Endothelial cell of hepatic sinusoid (primary cell): ENCODE data around the gene EIF4B.

ENCODE experiments used
- in situ Hi-C: cut with HindIII; loops from 2 replicates; pipeline ENCODE4 v1.10.0; 2017; ENCODE audit warnings: low sequenced_read_pairs

Gene EIF4B

DNA sequence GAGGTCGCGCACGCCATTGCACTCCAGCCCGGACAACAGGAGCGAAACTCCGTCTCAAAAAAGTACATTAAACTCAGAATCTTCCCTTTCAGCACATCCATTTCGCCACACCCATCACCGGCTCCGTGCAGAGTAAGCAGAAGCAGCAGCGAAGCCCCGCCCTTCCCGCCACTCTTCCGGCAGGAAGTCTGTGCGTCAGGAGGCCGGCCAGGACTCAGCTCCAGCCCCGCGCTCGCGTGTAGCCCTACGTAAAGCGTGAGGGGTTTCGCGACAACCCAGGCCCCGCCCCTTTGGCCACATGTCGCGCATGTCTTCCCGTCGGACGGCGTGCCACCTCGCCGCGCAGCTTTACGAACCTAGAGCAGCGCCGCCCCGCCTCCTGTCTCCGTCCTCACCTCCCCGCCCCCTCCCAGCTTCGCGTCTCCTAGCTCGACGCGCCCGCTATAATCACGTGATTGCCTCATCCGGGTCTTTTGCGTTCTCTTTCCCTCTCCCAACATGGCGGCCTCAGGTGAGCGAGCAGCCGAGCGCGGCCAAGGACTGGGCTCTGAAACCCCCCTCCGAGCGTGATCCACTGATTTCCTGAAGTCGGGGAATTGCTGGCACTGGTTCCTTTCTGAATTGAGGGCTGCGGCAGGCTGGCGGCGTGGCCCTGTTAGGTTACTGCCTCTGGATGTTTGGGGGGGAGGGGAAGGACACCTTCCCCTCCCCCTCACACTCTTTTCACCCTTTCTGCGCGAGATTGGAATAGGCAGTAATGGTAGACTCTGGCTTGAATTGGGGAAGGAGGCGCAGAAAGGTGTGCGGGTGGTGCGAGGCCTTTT lies at the start of gene EIF4B:
Gene EIF4B, plus strand, starts transcription at position 471 of the 824 bp plus-strand sequence. Its CDS starts 28 bp downstream, at position 499.
- in situ Hi-C loops, result no loop called here

GRCh38 chr12:52956987-52957386 lies 49.3 kb upstream of the EIF4B start:
- in situ Hi-C loops, result no loop called here

DNA sequence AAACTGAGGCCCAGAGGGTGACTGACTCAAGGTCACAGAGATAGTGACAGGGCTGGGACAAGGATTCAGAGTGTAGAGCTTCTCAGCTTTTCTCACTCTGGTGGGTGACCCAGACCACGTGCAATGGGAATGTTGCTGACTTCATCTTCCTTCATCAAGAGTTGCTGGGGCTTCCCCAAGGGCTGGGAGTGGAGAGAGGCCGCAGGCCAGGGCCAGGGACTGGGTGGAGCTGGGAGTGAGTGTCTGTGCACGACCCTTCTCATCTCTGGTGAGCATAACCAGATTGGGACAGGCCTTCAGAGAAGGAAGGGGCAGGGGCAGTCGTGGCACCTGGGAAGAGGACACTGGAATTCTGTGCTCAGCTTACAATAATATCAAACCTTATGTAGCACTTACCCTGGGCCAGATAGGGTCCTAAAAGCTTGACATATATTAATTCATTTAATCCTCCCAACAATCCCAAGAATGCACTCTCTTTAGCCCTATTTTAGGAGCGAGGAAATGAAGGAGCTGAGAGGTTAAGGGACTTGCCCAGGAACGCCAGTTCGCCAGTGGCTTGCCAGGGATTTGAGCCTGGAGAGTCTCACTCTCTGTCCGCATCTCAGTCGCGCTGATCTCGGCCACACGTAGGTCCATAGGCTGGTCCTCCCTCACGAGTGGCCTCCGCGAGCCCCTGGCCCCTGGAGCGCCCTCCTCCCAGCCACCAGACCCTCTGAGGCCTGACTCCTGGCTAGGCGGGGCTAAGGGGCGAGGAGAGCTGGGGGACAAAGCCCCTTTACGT lies 41.5 kb upstream of the EIF4B start:
- in situ Hi-C loops, result no loop called here

DNA sequence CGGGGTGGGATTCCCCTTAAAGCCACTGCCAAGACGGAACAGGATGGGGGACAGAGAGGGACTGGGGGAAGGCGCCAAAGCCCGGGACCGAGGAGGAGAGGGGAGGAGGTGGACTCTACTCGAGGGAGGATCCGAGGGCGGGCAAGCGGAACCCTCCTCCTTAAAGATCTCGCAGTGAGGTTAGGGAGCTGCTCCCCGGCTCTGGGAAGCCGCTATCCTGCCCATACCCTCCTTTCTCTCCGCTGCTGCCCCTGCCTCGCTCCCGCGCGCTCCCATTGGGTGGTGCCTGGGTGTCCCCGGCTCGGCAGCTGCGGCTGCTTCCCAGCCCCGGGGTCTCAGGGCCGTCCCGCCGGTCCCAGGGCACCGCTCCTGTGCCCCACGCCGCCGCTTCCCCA lies 40.9 kb upstream of the EIF4B start:
- in situ Hi-C loops, result no loop called here

- in situ Hi-C loops, result no loop called here
These were observed 37.0 kb upstream of the EIF4B start for GRCh38 chr12:52969166-52969795.

DNA sequence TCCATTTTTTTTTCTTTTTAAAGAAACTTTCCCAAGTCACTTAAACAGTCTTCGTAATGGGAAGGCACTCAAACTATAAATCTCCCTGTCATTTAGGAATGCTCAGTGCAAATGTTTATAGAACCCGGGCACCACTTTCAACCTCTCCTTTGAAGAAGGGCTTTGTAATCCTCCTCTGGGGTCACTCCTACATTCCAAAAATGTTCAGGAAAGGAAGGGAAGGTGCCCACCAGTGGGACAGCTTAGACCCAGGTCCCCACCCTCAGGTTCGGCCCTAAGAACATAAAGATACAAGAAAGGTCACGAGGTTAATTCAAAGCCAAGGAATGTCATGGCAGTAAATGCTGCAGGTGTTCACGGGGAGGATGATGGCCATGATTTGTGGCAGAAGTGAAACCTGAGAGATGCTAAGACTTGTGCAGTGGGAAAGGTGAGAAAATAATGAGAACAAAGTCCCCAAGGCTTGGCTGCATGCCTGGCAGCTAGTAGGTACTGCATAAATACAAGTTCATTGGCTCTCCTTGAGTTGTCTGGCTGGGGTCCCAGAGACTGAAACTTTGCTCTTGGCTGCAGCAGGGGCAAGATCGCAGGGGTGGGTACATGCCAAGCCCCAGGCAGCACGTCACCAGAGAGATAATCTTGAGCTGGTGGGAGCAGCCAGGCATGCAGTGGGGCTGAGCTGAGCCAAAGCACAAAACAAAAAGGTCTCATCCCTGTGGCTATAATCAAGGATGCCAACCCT lies 36.3 kb upstream of the EIF4B start:
- in situ Hi-C loops, result no loop called here

DNA sequence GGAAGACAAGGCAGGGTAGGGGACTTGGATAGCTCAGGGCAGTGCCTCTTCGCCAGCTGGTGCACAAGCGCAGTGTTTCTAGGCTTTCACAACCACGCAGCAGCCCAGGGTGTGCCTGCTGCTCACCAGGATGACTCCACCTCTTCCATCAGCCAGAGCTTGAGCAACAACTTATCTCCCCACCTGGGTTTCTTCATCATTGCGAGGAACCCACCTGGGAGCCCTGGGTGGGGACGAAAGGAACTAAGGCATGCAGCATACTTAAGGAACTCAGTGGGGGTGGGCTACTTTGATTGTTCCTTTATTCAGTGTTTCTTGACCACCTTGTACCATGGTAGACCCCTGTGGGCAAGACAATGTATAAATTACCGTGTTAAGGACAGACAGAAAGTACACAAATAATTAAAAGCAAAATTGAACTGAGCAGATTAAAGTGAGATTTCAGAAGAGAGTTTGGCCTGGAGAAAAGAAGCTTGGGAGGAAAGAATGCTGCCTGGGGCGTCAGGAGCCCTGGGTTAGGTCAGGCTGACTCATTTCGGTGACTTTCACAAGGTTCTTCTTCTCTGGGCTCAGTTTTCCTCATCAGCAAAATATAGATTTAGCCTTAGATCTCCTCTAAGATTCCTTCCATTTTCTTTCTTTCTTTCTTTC lies 34.5 kb upstream of the EIF4B start:
- in situ Hi-C loops, result no loop called here

DNA sequence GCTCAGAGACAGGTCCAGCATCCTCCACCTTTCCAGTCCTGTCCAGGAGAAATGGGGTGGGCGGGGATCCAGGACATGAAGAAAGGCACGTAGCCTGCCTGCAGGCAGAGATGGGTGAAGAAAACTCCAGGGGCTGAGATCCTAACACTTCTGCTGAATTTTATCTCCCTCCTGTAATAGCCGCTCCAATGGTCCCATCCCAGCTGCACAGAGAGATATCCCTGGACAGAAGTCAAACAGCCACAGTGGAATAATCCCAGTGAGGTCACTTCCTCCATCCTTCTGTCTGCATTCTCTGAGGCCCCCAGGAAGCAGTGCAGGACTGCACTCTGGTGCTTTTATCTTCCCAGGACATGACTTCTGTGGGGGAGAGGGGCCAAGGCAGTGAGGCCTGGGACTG lies 31.1 kb upstream of the EIF4B start:
- in situ Hi-C loops, result loop anchor here (25.0 kb wide), 1 partner anchor 388 kb away; no protein-coding TSS in a partner anchor

DNA sequence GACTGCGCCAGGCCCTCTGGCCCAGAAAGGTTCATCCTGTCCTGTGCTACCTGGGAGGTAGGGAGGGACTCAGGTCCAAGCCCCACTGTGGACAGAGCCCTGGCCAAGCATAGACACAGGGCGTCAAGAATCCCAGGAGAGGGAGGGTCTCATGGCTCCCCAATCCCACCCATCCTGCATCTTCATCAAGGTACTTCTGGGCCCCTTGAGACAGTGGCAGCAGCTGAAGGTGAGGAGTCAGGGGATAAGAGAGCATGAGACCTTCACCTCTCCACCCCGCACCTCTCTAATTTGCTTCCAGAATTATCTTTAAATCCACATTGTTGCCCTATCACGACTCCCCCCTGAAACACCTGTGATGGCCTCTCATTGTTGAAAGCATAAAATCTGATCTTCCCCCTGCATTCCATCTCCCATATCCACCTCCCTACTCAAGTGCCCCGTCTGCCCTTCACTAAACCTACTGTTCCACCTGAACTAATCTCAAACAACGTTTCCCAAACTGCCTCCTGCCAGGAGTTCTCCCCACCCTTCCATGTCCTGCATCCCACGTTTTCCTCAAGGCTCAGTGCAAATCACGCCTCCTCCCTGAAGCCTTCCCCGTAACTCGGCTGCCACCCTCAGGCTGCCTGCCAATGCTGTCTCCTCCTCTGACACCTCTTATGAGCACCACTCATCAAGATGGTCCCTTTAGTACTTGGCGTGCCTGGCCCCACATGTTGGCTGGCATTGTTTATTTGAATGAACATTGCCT lies 30.3 kb upstream of the EIF4B start:
- in situ Hi-C loops, result loop anchor here (25.0 kb wide), 1 partner anchor 389 kb away; no protein-coding TSS in a partner anchor

- in situ Hi-C loops, result loop anchor here (25.0 kb wide), 1 partner anchor 389 kb away; no protein-coding TSS in a partner anchor
These were observed 29.6 kb upstream of the EIF4B start for GRCh38 chr12:52976574-52977071.

GRCh38 chr12:52977170-52977569 lies 29.1 kb upstream of the EIF4B start:
- in situ Hi-C loops, result loop anchor here (25.0 kb wide), 1 partner anchor 390 kb away; no protein-coding TSS in a partner anchor

- in situ Hi-C loops, result loop anchor here (5.0 to 25.0 kb wide), 2 partner anchors 88 to 393 kb away; no protein-coding TSS in a partner anchor
These were observed 26.1 kb upstream of the EIF4B start for GRCh38 chr12:52980096-52980649.

DNA sequence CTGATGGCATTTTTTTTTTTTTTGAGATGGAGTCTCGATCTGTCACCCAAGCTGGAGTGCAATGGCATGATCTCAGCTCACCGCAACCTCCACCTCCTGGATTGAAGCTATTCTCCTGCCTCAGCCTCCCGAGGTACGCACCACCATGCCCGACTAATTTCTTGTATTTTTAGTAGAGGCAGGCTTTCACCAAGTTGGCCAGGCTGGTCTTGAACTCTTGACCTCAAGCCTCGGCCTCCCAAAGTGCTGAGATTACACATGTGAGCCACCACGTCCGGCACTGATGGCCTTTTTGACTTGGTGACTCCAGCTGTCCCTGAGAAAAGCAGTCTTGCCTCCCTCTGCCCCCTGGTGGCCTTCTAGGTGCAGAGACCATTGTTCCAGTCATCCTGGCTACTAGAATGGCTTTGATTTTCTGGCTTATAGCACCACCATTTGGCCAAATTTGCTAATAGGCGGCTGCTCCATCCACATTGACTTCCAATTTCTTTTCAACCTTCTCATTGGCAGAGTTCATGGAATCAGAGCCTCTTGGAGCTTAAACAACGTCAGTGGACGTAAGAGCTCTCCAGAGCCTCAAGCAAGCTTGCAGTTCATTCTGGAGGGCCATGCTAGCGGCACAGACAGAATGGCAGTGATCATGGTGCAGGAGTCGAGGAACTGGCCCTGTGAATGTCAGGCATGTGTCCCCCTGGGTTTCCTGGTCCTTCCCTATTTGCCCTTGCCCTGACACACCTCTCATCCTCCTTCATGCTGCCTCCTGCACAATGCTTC lies 25.4 kb upstream of the EIF4B start:
- in situ Hi-C loops, result loop anchor here (5.0 to 25.0 kb wide), 2 partner anchors 89 to 394 kb away; no protein-coding TSS in a partner anchor

GRCh38 chr12:52984136-52984535 lies 22.1 kb upstream of the EIF4B start:
- in situ Hi-C loops, result loop anchor here (5.0 to 25.0 kb wide), 2 partner anchors 92 to 397 kb away; no protein-coding TSS in a partner anchor

DNA sequence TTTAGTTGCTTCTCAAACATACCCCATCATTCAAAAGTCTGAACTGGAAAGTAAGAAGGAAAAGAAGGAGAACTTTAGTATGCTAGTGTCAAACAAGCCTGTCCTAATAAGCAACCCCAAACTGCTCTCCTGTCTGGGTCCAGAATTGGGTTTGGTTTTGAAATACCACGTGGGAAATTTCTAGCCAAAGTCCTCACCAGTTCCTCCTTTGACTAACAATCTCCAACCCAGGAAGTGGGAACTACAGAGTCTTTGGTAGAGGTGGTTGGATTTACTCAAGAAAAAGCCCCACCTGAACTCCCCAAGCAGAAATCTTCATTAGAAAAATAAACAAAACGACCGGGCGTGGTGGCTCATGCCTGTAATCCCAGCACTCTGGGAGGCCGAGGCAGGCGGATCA lies 17.4 kb upstream of the EIF4B start:
- in situ Hi-C loops, result loop anchor here (25.0 kb wide), 1 partner anchor 402 kb away; no protein-coding TSS in a partner anchor

- in situ Hi-C loops, result loop anchor here (25.0 kb wide), 1 partner anchor 403 kb away; no protein-coding TSS in a partner anchor
These were observed 16.1 kb upstream of the EIF4B start for GRCh38 chr12:52990206-52990605.

GRCh38 chr12:52992240-52992639 lies 14.0 kb upstream of the EIF4B start:
- in situ Hi-C loops, result loop anchor here (25.0 kb wide), 1 partner anchor 405 kb away; no protein-coding TSS in a partner anchor
